Pancreas (tissue), 10 donors: Measurements from ENCODE around the gene GRK3. TPM values are rescaled to one million over a fixed set of nuclear protein-coding genes. Genes with fewer than 3 reads are reported as not detected.

Experiments
- ATAC-seq, 4 donors: fragments of 200-7000 bp; cut with Tn5 transposase; one replicate each; pipeline versions ENCODE4 v1.8.0 to v1.9.1; 2020; ENCODE audit warnings: mild to moderate bottlenecking in 4 of 4, moderate library complexity in 4 of 4
- DNase-seq, 6 donors: peaks; one replicate each; pipeline ENCODE4 v3.0.0-alpha.2; 2020
- FAIRE-seq: peaks from 2 replicates; lab custom pipeline; 2012; peaks lifted over from hg19 to GRCh38; lab: Jason Lieb, UNC
- H3K27ac ChIP-seq, 4 donors: fragments of 200-600 bp; sonication (generic); 1 replicate in 3 of 4; 2 replicates in 1 of 4; pipeline versions ENCODE4 v1.5.0 to v1.8.0; 2020
- H3K27me3 ChIP-seq, 4 donors: fragments of 200-600 bp; one replicate each; pipeline ENCODE4 v1.8.0; 2021
- H3K36me3 ChIP-seq, 3 donors: fragments of 200-600 bp; sonication (generic) in 1 of 3; one replicate each; pipeline versions ENCODE4 v1.5.0 to v1.8.0; 2020 to 2021
- H3K4me1 ChIP-seq, 3 donors: fragments of 200-600 bp; one replicate each; pipeline ENCODE4 v1.8.0; 2021
- H3K4me3 ChIP-seq, 4 donors: fragments of 200-600 bp; sonication (generic) in 2 of 4; one replicate each; pipeline versions ENCODE4 v1.5.0 to v1.8.0; 2020 to 2021
- H3K9me3 ChIP-seq, 4 donors: fragments of 200-600 bp; one replicate each; pipeline ENCODE4 v1.8.0; 2021
- WGBS, 2 donors: extraction: QIAGEN DNeasy Blood & Tissue Kit; methylation state at CpG; one replicate each; pipeline ENCODE4 v1.1.7; 2013; 5-methylcytosine and 5-hydroxymethylcytosine counted together
- intact Hi-C, 3 donors: fragments of 100-400 bp; cut with DNase I; formaldehyde crosslinking; loops; one replicate each; pipeline versions ENCODE4 v1.11.1 to v1.14.2; 2022
- polyA plus RNA-seq, 2 donors: library from polyadenylated mRNA; stranded (reverse); fragments of 200-250 nt; gene quantifications; one replicate each; pipeline ENCODE4 v1.2.3, GENCODE V29; 2013
- total RNA-seq, 6 donors: library from RNA; stranded (reverse); fragmentation: NEBNext Ultra II Directional in 4 of 6; extraction: Animal tissue kit (Norgen Biotek cat#: 25700) in 4 of 6; gene quantifications; one replicate each; pipeline versions ENCODE4 v1.2.1 to v1.2.4, GENCODE V29; 2021 to 2023
- TF ChIP-seq, protein P1 (sequence below), 4 donors: fragments of 200-600 bp; sonication (generic) in 3 of 4; IDR thresholded peaks; one replicate each; pipeline versions ENCODE4 v1.5.0 to v1.8.0; 2021; ENCODE audit warnings: antibody characterized with exemption in 4 of 4
- donor health status: healthy with polysubstance abuse.
- donor health status: DM: no; HTN: no; CAD: no; lungs with moderate emphysema.
- donor health status: DM: no; HTN: no; CAD: no.
- donor health status: control.
- donor health status: control.
- donor health status: Bipolar disorder and iron deficiency.
- donor health status: DM: yes; HTN: yes; CAD: no.
- donor health status: DM: no; HTN: no; CAD: no.
- donor health status: DM: no; HTN: no; CAD: no.
- donor health status: DM: yes; HTN: yes; CAD: no.

The GRK3 gene
- total and polyA plus RNA-seq, 8 donors, result 3.5 to 18.1 (median 7.6) TPM

GRCh38 chr22:25698461-25698860 lies 134.0 kb downstream of the GRK3 start:
- Histone ChIP-seq H3K27me3 (no peaks in the 10 kb centered on the region), H3K4me1 (no peaks in the 10 kb centered on the region), H3K4me3 (no peak overlapping the region), H3K9me3 (no peaks in the 10 kb centered on the region), H3K36me3 (no peaks in the 10 kb centered on the region), H3K27ac (no peak overlapping the region)
- no peak for FAIRE-seq
- no peak for DNase-seq
- intact Hi-C loops, result no loop called here
- WGBS, 2 donors, result 77 to 82% methylated on average over 7 of the region's 7 CpGs
- TF ChIP-seq, protein P1, sequence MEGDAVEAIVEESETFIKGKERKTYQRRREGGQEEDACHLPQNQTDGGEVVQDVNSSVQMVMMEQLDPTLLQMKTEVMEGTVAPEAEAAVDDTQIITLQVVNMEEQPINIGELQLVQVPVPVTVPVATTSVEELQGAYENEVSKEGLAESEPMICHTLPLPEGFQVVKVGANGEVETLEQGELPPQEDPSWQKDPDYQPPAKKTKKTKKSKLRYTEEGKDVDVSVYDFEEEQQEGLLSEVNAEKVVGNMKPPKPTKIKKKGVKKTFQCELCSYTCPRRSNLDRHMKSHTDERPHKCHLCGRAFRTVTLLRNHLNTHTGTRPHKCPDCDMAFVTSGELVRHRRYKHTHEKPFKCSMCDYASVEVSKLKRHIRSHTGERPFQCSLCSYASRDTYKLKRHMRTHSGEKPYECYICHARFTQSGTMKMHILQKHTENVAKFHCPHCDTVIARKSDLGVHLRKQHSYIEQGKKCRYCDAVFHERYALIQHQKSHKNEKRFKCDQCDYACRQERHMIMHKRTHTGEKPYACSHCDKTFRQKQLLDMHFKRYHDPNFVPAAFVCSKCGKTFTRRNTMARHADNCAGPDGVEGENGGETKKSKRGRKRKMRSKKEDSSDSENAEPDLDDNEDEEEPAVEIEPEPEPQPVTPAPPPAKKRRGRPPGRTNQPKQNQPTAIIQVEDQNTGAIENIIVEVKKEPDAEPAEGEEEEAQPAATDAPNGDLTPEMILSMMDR (IDR thresholded peaks at IDR 0.05), result no peak
- no peak for ATAC-seq

- intact Hi-C loops, result no loop called here
- H3K27ac ChIP-seq, result no peak overlapping the region
- H3K9me3 ChIP-seq, result no peaks in the 10 kb centered on the region
- ATAC-seq (no peak), DNase-seq (no peak), FAIRE-seq (no peak)
- TF ChIP-seq, protein P1 (IDR thresholded peaks at IDR 0.05), result no peak
- no peaks in the 10 kb centered on the region for H3K36me3 ChIP-seq
- H3K27me3 ChIP-seq, result no peaks in the 10 kb centered on the region
- 75 to 76% methylated on average over 6 of the region's 6 CpGs for WGBS, 2 donors
- H3K4me1 ChIP-seq, result no peaks in the 10 kb centered on the region
- H3K4me3 ChIP-seq, result no peak overlapping the region
Observed at GRCh38 chr22:25698978-25699377, 134.5 kb downstream of the GRK3 start.

DNA sequence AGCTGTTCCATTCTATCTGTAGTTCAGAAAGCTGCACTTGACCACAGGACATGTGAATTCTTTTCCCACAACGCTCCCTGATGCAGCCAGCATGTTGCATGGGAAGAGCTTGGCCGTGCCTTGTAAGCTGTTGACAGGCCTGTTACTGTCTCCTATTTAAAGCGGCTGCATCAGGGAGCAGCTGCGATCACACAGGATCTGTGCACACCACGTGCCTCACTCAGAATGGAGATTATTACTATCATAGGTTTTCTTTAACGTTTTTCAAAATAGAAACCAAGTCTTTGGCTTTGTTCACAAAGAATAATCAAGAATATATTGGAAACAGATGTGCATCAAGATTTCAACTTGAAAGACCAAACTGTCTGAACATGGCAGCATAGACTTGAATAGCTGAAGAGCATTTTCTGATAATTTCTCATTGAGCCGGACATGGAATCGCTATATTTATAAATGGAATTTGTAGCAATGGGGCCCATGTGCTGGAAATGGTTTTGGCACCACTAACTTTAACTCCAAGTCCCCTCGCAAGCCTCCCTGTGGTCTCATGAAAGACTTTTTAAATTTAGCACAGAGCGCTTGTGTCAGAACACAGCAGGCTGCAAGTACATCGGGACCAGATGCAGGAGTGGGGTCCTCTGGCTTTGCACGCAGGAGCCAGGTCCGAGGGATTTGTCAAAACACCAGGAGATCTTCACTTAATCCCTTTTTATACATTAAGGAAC lies 136.7 kb downstream of the GRK3 start:
- DNase-seq, result no peak
- intact Hi-C loops, result loop anchor here in 2 of 3 donors (10.0 kb wide), 1 partner anchor 236 kb away; no protein-coding TSS in a partner anchor
- no peak overlapping the region for H3K4me3 ChIP-seq
- TF ChIP-seq, protein P1 (IDR thresholded peaks at IDR 0.05), result no peak
- H3K4me1 ChIP-seq, result no peaks in the 10 kb centered on the region
- no peak overlapping the region for H3K27ac ChIP-seq
- WGBS, 2 donors, result 63 to 65% methylated on average over 13 of the region's 13 CpGs
- no peaks in the 10 kb centered on the region for H3K9me3 ChIP-seq
- H3K27me3 ChIP-seq, result no peaks in the 10 kb centered on the region
- no peaks in the 10 kb centered on the region for H3K36me3 ChIP-seq
- ATAC-seq, result peak in 3 of 4 donors; percentile 48 to 57 (median 57)
- FAIRE-seq, result no peak

DNA sequence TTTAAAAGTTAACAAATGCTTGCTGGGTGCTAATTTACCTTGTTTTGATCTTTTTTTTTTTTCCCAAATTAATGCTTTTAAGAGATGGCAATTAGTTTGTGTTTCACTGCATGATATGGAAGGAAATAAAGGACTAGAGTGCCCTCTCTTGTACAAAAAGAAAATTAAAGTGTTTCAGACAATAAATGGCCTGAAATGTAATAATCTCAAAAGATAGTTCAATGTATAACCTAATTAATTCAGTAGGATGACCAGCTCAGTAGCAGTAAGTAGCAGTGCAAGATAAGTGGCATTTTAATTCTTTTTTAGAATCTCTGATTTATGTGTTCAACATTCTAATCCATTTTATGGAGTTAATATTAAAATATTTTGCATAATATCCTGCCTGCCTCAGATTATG lies 137.6 kb downstream of the GRK3 start:
- ATAC-seq, result peak in 3 of 4 donors; percentile 63 to 67 (median 65)
- H3K27me3 ChIP-seq, result no peaks in the 10 kb centered on the region
- H3K4me1 ChIP-seq, result no peaks in the 10 kb centered on the region
- no peaks in the 10 kb centered on the region for H3K36me3 ChIP-seq
- no peak for DNase-seq
- TF ChIP-seq, protein P1 (IDR thresholded peaks at IDR 0.05), result peak in 1 of 4 donors; percentile 21
- no peak overlapping the region for H3K27ac ChIP-seq
- H3K4me3 ChIP-seq, result no peak overlapping the region
- H3K9me3 ChIP-seq, result no peaks in the 10 kb centered on the region
- intact Hi-C loops, result loop anchor here in 2 of 3 donors (10.0 kb wide), 1 partner anchor 237 kb away; no protein-coding TSS in a partner anchor
- peak; percentile 94 for FAIRE-seq

GRCh38 chr22:25702571-25703167 lies 138.2 kb downstream of the GRK3 start:
- ATAC-seq, result no peak
- TF ChIP-seq, protein P1 (IDR thresholded peaks at IDR 0.05), result no peak
- Histone ChIP-seq H3K36me3 (no peaks in the 10 kb centered on the region), H3K27me3 (no peaks in the 10 kb centered on the region), H3K4me3 (no peak overlapping the region), H3K27ac (no peak overlapping the region), H3K4me1 (no peaks in the 10 kb centered on the region), H3K9me3 (no peaks in the 10 kb centered on the region)
- no peak for DNase-seq
- 78 to 83% methylated on average over 7 of the region's 7 CpGs for WGBS, 2 donors
- FAIRE-seq, result no peak
- intact Hi-C loops, result loop anchor here in 2 of 3 donors (10.0 kb wide), 1 partner anchor 238 kb away; no protein-coding TSS in a partner anchor
